Muscle layer of colon (tissue), 2 donors: ENCODE data around the gene NGRN.
"Not testable (repeated sequence)": the region's sequence is repeated elsewhere in the genome, so short reads cannot be mapped to it uniquely, and the experiment has no call there.

Experiments
- H3K27ac ChIP-seq: one replicate; pipeline ENCODE4 v1.7.0; 2013; ENCODE audit warnings: low read depth, mild to moderate bottlenecking, low read length, moderate library complexity
- H3K27me3 ChIP-seq, 2 donors: one replicate each; pipeline ENCODE4 v1.7.0; 2013; ENCODE audit warnings: low read length in 2 of 2, mild to moderate bottlenecking in 2 of 2; ENCODE audit not compliant: insufficient read depth in 2 of 2, control insufficient read depth in 1 of 2
- H3K36me3 ChIP-seq: one replicate; pipeline ENCODE4 v1.7.0; 2013; ENCODE audit warnings: mild to moderate bottlenecking, low read length; ENCODE audit not compliant: insufficient read depth
- H3K4me1 ChIP-seq: one replicate; pipeline ENCODE4 v1.7.0; 2013; ENCODE audit warnings: mild to moderate bottlenecking, low read length; ENCODE audit not compliant: insufficient read depth
- H3K4me3 ChIP-seq, 2 donors: one replicate each; pipeline ENCODE4 v1.7.0; 2013; ENCODE audit warnings: low read length in 2 of 2, low read depth in 1 of 2, mild to moderate bottlenecking in 1 of 2, moderate library complexity in 1 of 2
- H3K9ac ChIP-seq: one replicate; pipeline ENCODE4 v1.7.0; 2013; ENCODE audit warnings: low read length
- H3K9me3 ChIP-seq: one replicate; pipeline ENCODE4 v1.7.0; 2013; ENCODE audit warnings: mild to moderate bottlenecking, low read length
- donor health status: abdominal sarcoma.
- donor health status: Adenocarcinoma of cecum.

NGRN gene

DNA sequence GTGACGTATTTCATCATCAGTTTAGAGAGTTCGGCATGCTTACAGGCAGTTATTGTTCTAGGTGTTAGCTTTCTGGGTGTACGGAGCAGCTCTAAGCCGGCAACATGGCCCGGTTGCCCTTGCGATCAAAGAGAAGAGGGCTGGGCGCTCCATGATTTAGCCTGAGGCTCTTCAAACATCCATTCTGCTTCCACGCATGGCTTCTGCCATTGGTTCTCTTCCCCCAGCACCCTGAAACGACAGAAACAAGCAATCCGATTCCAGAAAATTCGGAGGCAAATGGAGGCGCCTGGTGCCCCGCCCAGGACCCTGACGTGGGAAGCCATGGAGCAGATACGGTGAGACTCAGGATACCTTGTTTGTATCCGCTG lies 574 bp downstream of the NGRN start:
- H3K9me3 ChIP-seq = no peaks in the 10 kb centered on the region
- peak overlapping the region; percentile 94 for H3K27ac ChIP-seq
- peaks cover 23% of the 10 kb centered on the region for H3K36me3 ChIP-seq
- peak overlapping the region; percentile 83 for H3K9ac ChIP-seq
- peaks cover 44% of the 10 kb centered on the region for H3K4me1 ChIP-seq
- no peaks in the 10 kb centered on the region for H3K27me3 ChIP-seq
- H3K4me3 ChIP-seq = peak overlapping the region; percentile 67 to 85

DNA sequence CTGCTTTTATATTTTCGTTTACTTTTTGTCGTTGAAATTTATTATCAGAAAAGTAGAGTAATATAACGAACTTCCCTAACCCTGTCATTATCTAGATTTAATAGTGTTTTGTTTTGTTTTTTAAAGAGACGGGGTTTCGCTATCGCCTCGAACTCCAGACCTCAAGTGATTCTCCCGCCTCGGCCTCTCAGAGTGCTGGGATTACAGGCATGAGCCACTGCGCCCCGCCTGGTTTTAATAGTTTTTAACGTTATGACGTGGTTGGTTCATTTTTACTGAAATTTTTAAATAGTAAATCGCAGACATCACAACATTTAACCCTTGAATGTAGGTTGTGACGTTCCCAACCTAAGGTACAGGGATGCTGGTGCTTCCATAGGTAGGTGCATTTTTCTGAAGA lies 1.0 kb downstream of the NGRN start:
- peak overlapping the region; percentile 94 for H3K27ac ChIP-seq
- peak overlapping the region; percentile 67 to 85 for H3K4me3 ChIP-seq
- H3K9me3 ChIP-seq = no peaks in the 10 kb centered on the region
- peaks cover 44% of the 10 kb centered on the region for H3K4me1 ChIP-seq
- peak overlapping the region; percentile 83 for H3K9ac ChIP-seq
- H3K27me3 ChIP-seq = no peaks in the 10 kb centered on the region
- peaks cover 27% of the 10 kb centered on the region for H3K36me3 ChIP-seq

DNA sequence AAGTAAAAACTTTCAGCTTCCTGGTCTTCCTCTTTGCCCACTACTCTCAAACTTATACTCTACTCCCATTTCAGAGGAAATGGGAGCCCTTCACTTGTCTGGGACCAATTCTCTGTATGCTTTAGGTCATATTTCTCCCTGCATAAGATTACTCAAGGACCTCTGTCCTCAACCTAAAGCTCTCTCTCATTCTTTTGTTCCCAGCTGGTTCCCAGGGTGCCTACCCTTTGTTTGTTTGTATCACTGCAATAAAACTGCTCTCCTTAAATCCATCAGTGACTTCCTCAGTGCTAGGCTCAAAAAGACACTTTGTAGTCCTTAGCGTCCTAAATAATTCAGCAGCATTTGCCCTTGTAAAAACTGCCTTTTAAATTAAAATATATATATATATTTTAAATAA lies 2.9 kb downstream of the NGRN start:
- no peak overlapping the region for H3K4me3 ChIP-seq
- no peak overlapping the region for H3K27ac ChIP-seq
- H3K9ac ChIP-seq = no peak overlapping the region
- peaks cover 44% of the 10 kb centered on the region for H3K4me1 ChIP-seq
- H3K27me3 ChIP-seq = no peaks in the 10 kb centered on the region
- no peaks in the 10 kb centered on the region for H3K9me3 ChIP-seq
- H3K36me3 ChIP-seq = peaks cover 41% of the 10 kb centered on the region

DNA sequence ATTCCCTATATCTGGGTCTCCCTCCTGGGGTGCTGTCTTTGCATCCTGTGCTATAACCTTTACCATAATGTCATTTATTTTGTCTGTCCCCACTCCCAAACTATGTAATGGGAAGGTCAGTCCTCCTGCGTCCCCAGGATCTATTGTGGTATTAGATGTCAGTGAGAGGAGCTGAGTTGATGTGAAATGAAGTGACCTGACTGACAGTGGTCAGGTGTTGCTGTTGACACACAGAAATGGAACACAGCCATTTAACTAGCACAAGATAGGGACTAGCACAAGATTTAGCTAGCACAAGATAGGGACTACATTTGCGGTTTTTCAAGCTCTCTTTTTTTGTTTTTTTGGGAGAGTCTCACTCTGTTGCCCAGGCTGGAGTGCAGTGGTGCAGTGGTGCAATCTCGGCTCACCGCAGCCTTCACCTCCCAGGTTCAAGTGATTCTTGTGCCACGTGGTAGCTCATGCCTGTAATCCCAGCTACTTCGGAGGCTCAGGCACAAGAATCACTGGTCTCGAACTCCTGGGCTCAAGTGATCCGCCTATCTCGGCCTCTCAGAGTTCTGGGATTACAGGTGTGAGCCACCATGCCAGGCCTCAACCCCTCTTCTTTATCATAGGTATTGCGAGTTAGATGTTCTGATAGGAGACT lies 5.2 kb downstream of the NGRN start:
- Histone ChIP-seq H3K9me3 (no peaks in the 10 kb centered on the region), H3K27ac (no peak overlapping the region), H3K36me3 (peaks cover 43% of the 10 kb centered on the region), H3K27me3 (no peaks in the 10 kb centered on the region), H3K4me1 (peaks cover 35% of the 10 kb centered on the region), H3K9ac (no peak overlapping the region), H3K4me3 (no peak overlapping the region)

DNA sequence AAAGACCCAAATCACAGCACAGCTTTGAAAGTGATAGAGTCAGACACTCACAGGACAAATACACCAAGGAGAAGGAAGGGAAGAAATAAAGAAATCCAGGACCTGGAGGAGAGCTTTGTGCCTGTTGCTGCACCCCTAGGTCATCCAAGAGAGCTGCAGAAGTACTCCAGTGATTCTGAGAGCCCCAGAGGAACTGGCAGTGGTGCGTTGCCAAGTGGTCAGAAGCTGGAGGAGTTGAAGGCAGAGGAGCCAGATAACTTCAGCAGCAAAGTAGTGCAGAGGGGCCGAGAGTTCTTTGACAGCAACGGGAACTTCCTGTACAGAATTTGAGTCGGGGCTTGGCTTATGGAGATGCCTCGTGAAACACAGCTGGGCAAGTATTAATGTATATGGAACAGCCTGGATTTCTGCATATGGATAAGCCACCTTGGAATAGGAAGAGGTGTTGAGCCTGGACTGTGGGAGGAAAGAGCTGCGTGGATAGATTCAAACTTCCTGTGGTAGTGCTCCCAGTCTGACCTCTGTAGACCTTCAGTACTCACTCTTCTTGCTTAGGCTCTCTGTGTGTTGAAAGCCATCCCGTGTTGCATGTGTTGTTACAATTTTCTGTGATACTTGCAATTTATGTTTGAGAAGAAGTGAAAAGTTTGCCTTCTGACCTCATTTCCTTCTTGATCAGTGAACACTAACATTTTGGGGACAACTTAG lies 6.1 kb downstream of the NGRN start:
- Histone ChIP-seq H3K4me3 (no peak overlapping the region), H3K27ac (no peak overlapping the region), H3K36me3 (peaks cover 51% of the 10 kb centered on the region), H3K27me3 (no peaks in the 10 kb centered on the region), H3K9ac (no peak overlapping the region), H3K4me1 (peaks cover 35% of the 10 kb centered on the region), H3K9me3 (no peaks in the 10 kb centered on the region)

DNA sequence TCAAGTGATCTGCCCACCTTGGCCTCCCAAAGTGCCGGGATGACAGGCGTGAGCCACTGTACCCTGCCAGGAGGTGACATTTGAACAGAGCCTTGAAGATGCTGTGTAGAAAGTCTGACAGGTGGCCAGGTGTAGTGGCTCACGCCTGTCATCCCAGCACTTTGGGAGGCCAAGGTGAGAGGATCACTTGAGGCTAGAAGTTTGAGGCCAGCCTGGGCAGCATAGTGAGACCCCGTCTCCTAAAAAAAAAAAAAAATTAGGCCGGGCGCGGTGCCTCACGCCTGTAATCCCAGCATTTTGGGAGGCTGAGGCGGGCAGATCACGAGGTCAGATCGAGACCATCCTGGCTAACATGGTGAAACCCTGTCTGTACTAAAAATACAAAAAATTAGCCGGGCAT lies 13.0 kb downstream of the NGRN start:
- H3K36me3 ChIP-seq, H3K4me3 ChIP-seq, H3K9me3 ChIP-seq, H3K27ac ChIP-seq, H3K27me3 ChIP-seq, H3K9ac ChIP-seq, H3K4me1 ChIP-seq: not testable (repeated sequence)

DNA sequence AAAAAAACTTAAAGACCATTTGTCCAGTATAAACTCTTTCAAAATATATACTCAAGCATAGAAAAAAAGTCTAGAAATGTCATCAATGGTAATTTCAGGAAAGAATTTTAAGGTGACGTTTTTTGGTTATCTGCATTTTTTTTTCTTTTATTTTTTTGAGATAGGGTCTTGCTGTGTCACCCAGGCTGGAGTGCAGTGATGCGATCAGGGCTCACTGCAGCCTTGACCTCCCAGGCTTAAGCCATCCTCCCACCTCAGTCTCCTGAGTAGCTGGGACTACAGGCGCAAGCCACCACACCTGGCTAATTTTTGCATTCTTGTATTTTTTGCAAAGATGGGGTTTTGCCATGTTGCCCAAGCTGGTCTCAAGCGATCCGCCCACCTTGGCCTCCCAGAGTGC lies 15.3 kb downstream of the NGRN start:
- not testable (repeated sequence) for H3K36me3 ChIP-seq, H3K9me3 ChIP-seq, H3K4me1 ChIP-seq, H3K9ac ChIP-seq, H3K27ac ChIP-seq, H3K4me3 ChIP-seq, H3K27me3 ChIP-seq

DNA sequence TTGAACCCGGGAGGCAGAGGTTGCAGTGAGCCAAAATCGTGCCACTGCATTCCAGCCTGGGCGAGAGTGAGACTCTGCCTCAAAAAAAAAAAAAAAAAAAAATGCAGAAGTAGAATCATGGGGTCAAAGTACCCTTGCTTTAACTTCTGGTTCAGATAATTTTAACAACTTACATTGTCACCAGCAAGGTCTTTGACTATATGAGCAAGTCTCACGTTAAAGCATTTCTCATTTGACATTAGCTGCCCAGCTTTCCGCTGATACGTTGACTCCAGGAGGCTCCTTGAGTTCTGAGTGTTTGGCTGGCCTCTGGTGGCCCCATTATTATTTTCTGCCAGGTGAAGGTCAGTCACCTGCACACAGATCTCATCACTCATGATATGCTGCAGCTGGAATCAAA lies 16.2 kb downstream of the NGRN start:
- not testable (repeated sequence) for H3K27ac ChIP-seq, H3K36me3 ChIP-seq

DNA sequence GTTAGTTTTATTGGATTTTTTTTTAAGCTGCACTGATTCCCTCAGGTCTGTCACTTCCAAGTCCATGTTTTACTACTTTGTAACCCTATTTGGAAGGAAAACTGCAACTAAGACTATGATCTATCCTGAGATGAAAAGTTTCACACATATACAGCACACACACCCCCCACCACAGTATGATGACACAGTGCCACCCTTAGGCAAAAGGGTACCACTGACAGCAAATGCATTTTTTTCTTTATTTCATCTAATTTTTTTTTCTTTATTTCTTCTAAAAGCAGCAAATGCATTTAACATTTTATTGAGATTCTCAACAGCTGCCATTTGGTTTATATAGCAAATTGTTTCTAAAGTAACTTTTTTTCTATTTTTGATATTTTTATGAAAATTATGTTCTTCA lies 21.2 kb downstream of the NGRN start:
- Histone ChIP-seq H3K27ac (no peak overlapping the region), H3K4me3 (no peak overlapping the region), H3K9ac (no peak overlapping the region), H3K36me3 (no peaks in the 10 kb centered on the region), H3K9me3 (no peaks in the 10 kb centered on the region), H3K4me1 (peaks cover 6% of the 10 kb centered on the region), H3K27me3 (no peaks in the 10 kb centered on the region)

More for the DNA sequence above, 16.2 kb downstream of the NGRN start:
- not testable (repeated sequence) for H3K27me3 ChIP-seq, H3K4me3 ChIP-seq, H3K9me3 ChIP-seq, H3K9ac ChIP-seq, H3K4me1 ChIP-seq

DNA sequence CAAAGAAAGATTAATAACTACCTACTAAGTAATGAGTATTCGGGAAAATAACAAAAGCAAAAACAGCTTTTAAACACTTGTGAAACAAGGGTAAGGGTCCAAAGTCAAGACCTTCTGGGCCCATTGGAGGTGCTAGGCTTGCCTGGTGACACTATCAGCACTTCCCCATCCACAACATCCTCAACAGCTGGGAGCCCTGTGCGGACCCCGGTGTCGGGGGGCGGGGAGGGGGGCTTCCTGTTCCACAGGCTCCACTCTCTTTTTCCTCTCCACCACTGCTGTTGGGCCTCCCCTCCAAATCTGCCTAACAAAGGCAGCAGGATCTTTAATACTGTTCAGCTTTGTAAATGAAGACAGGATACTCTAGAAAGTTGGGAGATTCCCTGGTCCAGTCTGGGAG lies 21.6 kb downstream of the NGRN start:
- Histone ChIP-seq H3K27ac (no peak overlapping the region), H3K4me3 (no peak overlapping the region)

DNA sequence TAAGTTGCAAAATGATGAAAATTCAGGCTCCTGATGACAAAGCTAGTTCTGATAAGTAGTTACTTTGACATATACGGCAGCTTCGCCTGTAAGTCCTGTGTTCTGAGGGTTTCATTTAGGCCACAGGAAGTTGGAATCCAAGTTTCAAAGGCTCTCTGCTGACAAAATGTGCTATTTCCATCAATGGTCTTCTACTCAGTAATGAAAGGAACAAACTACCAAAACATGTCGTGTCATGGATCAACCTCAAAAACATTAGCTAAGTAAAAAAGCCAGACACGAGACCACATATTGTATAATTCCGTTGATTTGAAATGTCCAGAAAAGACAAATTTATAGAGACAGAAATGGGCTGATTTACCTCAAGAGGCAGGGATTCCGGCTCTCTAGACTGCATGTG lies 22.5 kb downstream of the NGRN start:
- H3K27me3 ChIP-seq = no peaks in the 10 kb centered on the region
- H3K9me3 ChIP-seq = no peaks in the 10 kb centered on the region
- H3K9ac ChIP-seq = no peak overlapping the region
- H3K4me1 ChIP-seq = peaks cover 6% of the 10 kb centered on the region
- H3K36me3 ChIP-seq = no peaks in the 10 kb centered on the region
- no peak overlapping the region for H3K27ac ChIP-seq
- H3K4me3 ChIP-seq = no peak overlapping the region

More for the DNA sequence above, 21.6 kb downstream of the NGRN start:
- Histone ChIP-seq H3K4me1 (peaks cover 6% of the 10 kb centered on the region), H3K27me3 (no peaks in the 10 kb centered on the region), H3K9ac (no peak overlapping the region), H3K36me3 (no peaks in the 10 kb centered on the region), H3K9me3 (no peaks in the 10 kb centered on the region)
